ENCODE data around the gene XKR7.

DNA sequence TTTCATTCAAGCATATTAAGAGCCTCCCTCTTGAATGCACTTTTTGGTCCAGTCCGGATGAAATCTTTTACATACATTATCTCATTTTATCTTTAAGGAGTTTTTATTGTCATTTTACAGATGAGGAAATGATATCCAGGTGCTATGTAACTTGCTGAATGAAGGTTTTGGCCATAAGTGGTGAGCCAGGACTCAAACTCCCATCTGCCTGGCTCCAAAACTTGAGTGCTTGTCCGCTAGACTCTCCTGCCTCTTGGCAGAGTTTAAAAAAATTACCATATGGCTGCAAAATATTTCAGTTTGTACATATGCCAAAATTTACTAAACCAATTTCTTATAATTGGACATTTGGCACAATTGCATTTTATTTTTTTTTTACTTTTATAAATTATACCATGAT lies 28.3 kb upstream of the XKR7 start:
- TF ChIP-seq, protein P1, sequence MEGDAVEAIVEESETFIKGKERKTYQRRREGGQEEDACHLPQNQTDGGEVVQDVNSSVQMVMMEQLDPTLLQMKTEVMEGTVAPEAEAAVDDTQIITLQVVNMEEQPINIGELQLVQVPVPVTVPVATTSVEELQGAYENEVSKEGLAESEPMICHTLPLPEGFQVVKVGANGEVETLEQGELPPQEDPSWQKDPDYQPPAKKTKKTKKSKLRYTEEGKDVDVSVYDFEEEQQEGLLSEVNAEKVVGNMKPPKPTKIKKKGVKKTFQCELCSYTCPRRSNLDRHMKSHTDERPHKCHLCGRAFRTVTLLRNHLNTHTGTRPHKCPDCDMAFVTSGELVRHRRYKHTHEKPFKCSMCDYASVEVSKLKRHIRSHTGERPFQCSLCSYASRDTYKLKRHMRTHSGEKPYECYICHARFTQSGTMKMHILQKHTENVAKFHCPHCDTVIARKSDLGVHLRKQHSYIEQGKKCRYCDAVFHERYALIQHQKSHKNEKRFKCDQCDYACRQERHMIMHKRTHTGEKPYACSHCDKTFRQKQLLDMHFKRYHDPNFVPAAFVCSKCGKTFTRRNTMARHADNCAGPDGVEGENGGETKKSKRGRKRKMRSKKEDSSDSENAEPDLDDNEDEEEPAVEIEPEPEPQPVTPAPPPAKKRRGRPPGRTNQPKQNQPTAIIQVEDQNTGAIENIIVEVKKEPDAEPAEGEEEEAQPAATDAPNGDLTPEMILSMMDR (IDR thresholded peaks at IDR 0.05) = no peak
- no peak for TF ChIP-seq POLR2A (IDR thresholded peaks at IDR 0.05)

All from esophagus squamous epithelium (tissue), 4 donors.